Smooth muscle cell (in vitro differentiated cells): ENCODE data around the gene COL12A1. TPM values are rescaled to one million over a fixed set of nuclear protein-coding genes. Genes with fewer than 3 reads are reported as not detected.

Source experiments
- DNase-seq: peaks from one replicate; lab custom pipeline; 2025; ENCODE audit not compliant: unreplicated experiment; lab: John Stamatoyannopoulos, UW
- H2AFZ ChIP-seq: fragments of 200-600 bp; sonication (generic); 2 replicates; pipeline ENCODE4 v1.6.0; 2016; ENCODE audit warnings: antibody characterized with exemption, low read depth, mild to moderate bottlenecking
- H3F3A ChIP-seq: fragments of 200-600 bp; sonication (generic); 2 replicates; pipeline ENCODE4 v1.6.0; 2017; ENCODE audit warnings: antibody characterized with exemption, low read depth
- H3K27ac ChIP-seq: fragments of 200-600 bp; sonication (generic); 2 replicates; pipeline ENCODE4 v1.5.1; 2016; ENCODE audit warnings: low read depth, mild to moderate bottlenecking
- H3K27me3 ChIP-seq: fragments of 200-600 bp; sonication (generic); 2 replicates; pipeline ENCODE4 v1.6.1; 2016; ENCODE audit warnings: low read depth, mild to moderate bottlenecking
- H3K36me3 ChIP-seq: fragments of 200-600 bp; sonication (generic); 2 replicates; pipeline ENCODE4 v1.5.1; 2016; ENCODE audit warnings: low read depth
- H3K4me1 ChIP-seq: fragments of 200-600 bp; sonication (generic); 2 replicates; pipeline ENCODE4 v1.5.1; 2016; ENCODE audit warnings: low read depth
- H3K4me2 ChIP-seq: fragments of 200-600 bp; sonication (generic); 2 replicates; pipeline ENCODE4 v1.6.0; 2016; ENCODE audit warnings: mild to moderate bottlenecking
- H3K4me3 ChIP-seq: fragments of 200-600 bp; sonication (generic); 2 replicates; pipeline ENCODE4 v1.5.1; 2016; ENCODE audit warnings: mild to moderate bottlenecking
- H3K79me2 ChIP-seq: fragments of 200-600 bp; sonication (generic); 2 replicates; pipeline ENCODE4 v1.6.0; 2016; ENCODE audit warnings: low read depth, mild to moderate bottlenecking
- H3K9ac ChIP-seq: fragments of 200-600 bp; sonication (generic); 2 replicates; pipeline ENCODE4 v1.6.0; 2016; ENCODE audit warnings: low read depth
- H3K9me3 ChIP-seq: fragments of 200-600 bp; sonication (generic); replicated peaks from 2 replicates; pipeline ENCODE4 v1.5.1; 2016; ENCODE audit warnings: low read depth
- H4K20me1 ChIP-seq: fragments of 200-600 bp; sonication (generic); 2 replicates; pipeline ENCODE4 v1.6.0; 2016; ENCODE audit warnings: low read depth
- CTCF ChIP-seq: fragments of 200-600 bp; sonication (generic); IDR thresholded peaks from 2 replicates; pipeline ENCODE4 v1.5.1; 2017; ENCODE audit warnings: borderline replicate concordance, mild to moderate bottlenecking, antibody characterized with exemption; ENCODE audit not compliant: insufficient read depth, poor library complexity, severe bottlenecking
- WGBS: methylation state at CpG from one replicate; pipeline ENCODE4 v1.1.7; 2016; ENCODE audit warnings: low lambda C conversion rate; 5-methylcytosine and 5-hydroxymethylcytosine counted together
- polyA plus RNA-seq: library from polyadenylated mRNA; unstranded; fragments of >200 nt; fragmentation: Nextera tagmentation; extraction: Ambion mirVana; gene quantifications from 2 replicates; pipeline ENCODE4 v1.2.1, GENCODE V29; 2016
- total RNA-seq: library from RNA; depleted of rRNA; stranded (reverse); fragments of >200 nt; gene quantifications from 2 replicates; pipeline ENCODE4 v1.2.3, GENCODE V29; 2014

COL12A1 gene
- total and polyA plus RNA-seq, 2 experiments from 2014 or later = 44.2 to 154 TPM

- H3K9ac ChIP-seq = no peak overlapping the region
Measured at GRCh38 chr6:75115481-75115880, 90.4 kb downstream of the COL12A1 start.

GRCh38 chr6:75114806-75115205 is 91.0 kb downstream of the COL12A1 start:
- no peaks in the 10 kb centered on the region for H3F3A ChIP-seq
- H3K36me3 ChIP-seq = no peaks in the 10 kb centered on the region
- DNase-seq = no peak
- WGBS = 84% methylated on average over 2 of the region's 2 CpGs
- no peak for TF ChIP-seq CTCF
- peaks cover 10% of the 10 kb centered on the region for H3K4me1 ChIP-seq
- no peaks in the 10 kb centered on the region for H4K20me1 ChIP-seq
- H3K4me3 ChIP-seq = no peak overlapping the region
- H3K4me2 ChIP-seq = no peak overlapping the region
- no peak overlapping the region for H3K9ac ChIP-seq
- H2AFZ ChIP-seq = no peak overlapping the region
- H3K9me3 ChIP-seq = no peaks in the 10 kb centered on the region
- H3K79me2 ChIP-seq = no peaks in the 10 kb centered on the region
- H3K27me3 ChIP-seq = peaks cover 4% of the 10 kb centered on the region
- H3K27ac ChIP-seq = no peak overlapping the region

More at GRCh38 chr6:75115481-75115880, 90.4 kb downstream of the COL12A1 start:
- no peaks in the 10 kb centered on the region for H3K79me2 ChIP-seq
- H3K27ac ChIP-seq = peak overlapping the region; percentile 13
- peaks cover 10% of the 10 kb centered on the region for H3K4me1 ChIP-seq
- no peaks in the 10 kb centered on the region for H3F3A ChIP-seq
- H3K9me3 ChIP-seq = no peaks in the 10 kb centered on the region
- WGBS = 50% methylated on average over 3 of the region's 3 CpGs
- H3K36me3 ChIP-seq = no peaks in the 10 kb centered on the region
- peak overlapping the region; percentile 49 for H3K4me2 ChIP-seq
- peaks cover 3% of the 10 kb centered on the region for H3K27me3 ChIP-seq
- H4K20me1 ChIP-seq = no peaks in the 10 kb centered on the region
- H3K4me3 ChIP-seq = no peak overlapping the region
- no peak overlapping the region for H2AFZ ChIP-seq
- DNase-seq = no peak
- TF ChIP-seq CTCF = no peak

- H3K9ac ChIP-seq = no peak overlapping the region
- no peaks in the 10 kb centered on the region for H3K9me3 ChIP-seq
- TF ChIP-seq CTCF = no peak
- H3K27ac ChIP-seq = no peak overlapping the region
- no peaks in the 10 kb centered on the region for H3K79me2 ChIP-seq
- H3K4me2 ChIP-seq = no peak overlapping the region
- H2AFZ ChIP-seq = no peak overlapping the region
- H3K36me3 ChIP-seq = no peaks in the 10 kb centered on the region
- DNase-seq = no peak
- H3K27me3 ChIP-seq = peaks cover 4% of the 10 kb centered on the region
- no peak overlapping the region for H3K4me3 ChIP-seq
- no peaks in the 10 kb centered on the region for H3F3A ChIP-seq
- H4K20me1 ChIP-seq = no peaks in the 10 kb centered on the region
- peaks cover 10% of the 10 kb centered on the region for H3K4me1 ChIP-seq
Measured at GRCh38 chr6:75114195-75114594, 91.7 kb downstream of the COL12A1 start.

GRCh38 chr6:75113446-75113845 is 92.4 kb downstream of the COL12A1 start:
- H3F3A ChIP-seq = no peaks in the 10 kb centered on the region
- H3K27me3 ChIP-seq = peaks cover 4% of the 10 kb centered on the region
- peaks cover 10% of the 10 kb centered on the region for H3K4me1 ChIP-seq
- no peak overlapping the region for H3K9ac ChIP-seq
- H3K27ac ChIP-seq = no peak overlapping the region
- H3K9me3 ChIP-seq = no peaks in the 10 kb centered on the region
- TF ChIP-seq CTCF = no peak
- no peaks in the 10 kb centered on the region for H3K79me2 ChIP-seq
- WGBS = 74% methylated on average over 2 of the region's 2 CpGs
- H2AFZ ChIP-seq = no peak overlapping the region
- H4K20me1 ChIP-seq = no peaks in the 10 kb centered on the region
- no peak overlapping the region for H3K4me2 ChIP-seq
- no peaks in the 10 kb centered on the region for H3K36me3 ChIP-seq
- DNase-seq = no peak
- no peak overlapping the region for H3K4me3 ChIP-seq
